A549 (cell line): ENCODE data around the gene HABP2. TPM values are rescaled to one million over a fixed set of nuclear protein-coding genes. Genes with fewer than 3 reads are reported as not detected.

Experiments
- ATAC-seq, 2 experiments: fragments of 200-7000 bp in 1 of 2; fragments of >200 bp in 1 of 2; cut with Nextera tagmentation in 1 of 2; cut with Tn5 transposase in 1 of 2; 3 replicates each; pipeline versions ENCODE4 v1.8.0 to v1.9.1; 2018 to 2020; ENCODE audit warnings: mild to moderate bottlenecking in 1 of 2, moderate library complexity in 1 of 2
- CTCF ChIA-PET: fragments of 300-600 bp; sonication (Branson Sonifier 250); formaldehyde crosslinking; extraction: SDS; loops from one replicate; lab custom pipeline; 2021; ENCODE audit warnings: antibody characterized with exemption, inconsistent platforms; lab: Yijun Ruan, JAX
- POLR2A ChIA-PET: fragments of 350-600 bp; formaldehyde crosslinking; extraction: SDS; loops from one replicate; lab custom pipeline; 2021; ENCODE audit warnings: antibody characterized with exemption, inconsistent platforms; lab: Yijun Ruan, JAX
- DNase-seq, 2 experiments: peaks; one replicate each; pipeline versions ENCODE4 v3.0.0 to v3.0.0-alpha.2; 2011 to 2016; ENCODE audit warnings: low read depth in 1 of 2, low spot score in 1 of 2
- FAIRE-seq: peaks from 2 replicates; lab custom pipeline; 2011; peaks lifted over from hg19 to GRCh38; lab: Jason Lieb, UNC
- H3K27ac ChIP-seq, 2 experiments: fragments of >200 bp; sonication (Bioruptor Twin); formaldehyde crosslinking; 3 replicates each; pipeline ENCODE4 v1.5.1; 2016 to 2017
- H3K4me1 ChIP-seq: fragments of >200 bp; sonication (Bioruptor Twin); formaldehyde crosslinking; 3 replicates; pipeline ENCODE4 v1.6.1; 2016
- H3K4me2 ChIP-seq: fragments of >200 bp; sonication (Bioruptor Twin); formaldehyde crosslinking; 3 replicates; pipeline ENCODE4 v1.6.1; 2016
- H3K4me3 ChIP-seq: fragments of >200 bp; sonication (Bioruptor Twin); formaldehyde crosslinking; 3 replicates; pipeline ENCODE4 v1.5.1; 2016
- H3K9me3 ChIP-seq: fragments of >200 bp; sonication (Bioruptor Twin); formaldehyde crosslinking; 3 replicates; pipeline ENCODE4 v1.6.1; 2016
- BCL3 ChIP-seq: fragments of >200 bp; sonication (Bioruptor Twin); formaldehyde crosslinking; IDR thresholded peaks from 3 replicates; pipeline ENCODE4 v1.6.1; 2016
- CBX8 ChIP-seq: fragments of 200-600 bp; sonication (generic); IDR thresholded peaks from 2 replicates; pipeline ENCODE4 v1.6.1; 2016
- CHD2 ChIP-seq: fragments of 150-350 bp; IDR thresholded peaks from 2 replicates; pipeline ENCODE4 v1.6.1; 2014; ENCODE audit warnings: low read length; ENCODE audit not compliant: partially characterized antibody
- FOSL2 ChIP-seq, 2 experiments: fragments of 450-650 bp in 1 of 2; fragments of >200 bp in 1 of 2; sonication (Bioruptor Twin) in 1 of 2; formaldehyde crosslinking; IDR thresholded peaks; 2 replicates each; pipeline versions ENCODE4 v1.5.0 to v1.6.1; 2016 to 2020; ENCODE audit warnings: mild to moderate bottlenecking in 1 of 2, moderate library complexity in 1 of 2
- FOXS1 ChIP-seq: fragments of 250-450 bp; sonication (Bioruptor Pico); IDR thresholded peaks from 2 replicates; pipeline ENCODE4 v1.5.0; 2020; ENCODE audit warnings: mild to moderate bottlenecking, moderate library complexity
- GATA3 ChIP-seq: IDR thresholded peaks from 2 replicates; pipeline ENCODE4 v1.6.1; 2012; ENCODE audit warnings: borderline replicate concordance
- HDAC2 ChIP-seq: fragments of 200-600 bp; sonication (generic); IDR thresholded peaks from 2 replicates; pipeline ENCODE4 v1.6.1; 2016
- HOXA7 ChIP-seq: fragments of 250-450 bp; sonication (Bioruptor Pico); IDR thresholded peaks from 2 replicates; pipeline ENCODE4 v1.5.0; 2020; ENCODE audit warnings: mild to moderate bottlenecking, moderate library complexity
- JUN ChIP-seq, 2 experiments: fragments of >200 bp; sonication (Bioruptor Twin); formaldehyde crosslinking; IDR thresholded peaks; 2 replicates in 1 of 2; 3 replicates in 1 of 2; pipeline ENCODE4 v1.6.1; 2016 to 2017
- JUNB ChIP-seq: fragments of >200 bp; sonication (Bioruptor Twin); formaldehyde crosslinking; IDR thresholded peaks from 2 replicates; pipeline ENCODE4 v1.6.1; 2016
- KDM1A ChIP-seq: fragments of 200-600 bp; sonication (generic); IDR thresholded peaks from 2 replicates; pipeline ENCODE4 v1.6.1; 2016; ENCODE audit warnings: low read depth, mild to moderate bottlenecking
- KDM5A ChIP-seq: fragments of 200-600 bp; sonication (generic); IDR thresholded peaks from 2 replicates; pipeline ENCODE4 v1.6.1; 2016; ENCODE audit warnings: antibody characterized with exemption, mild to moderate bottlenecking
- MAFK ChIP-seq: fragments of 450-650 bp; IDR thresholded peaks from 2 replicates; pipeline ENCODE4 v1.6.1; 2014; ENCODE audit not compliant: partially characterized antibody
- MAX ChIP-seq: IDR thresholded peaks from 2 replicates; pipeline ENCODE4 v1.6.1; 2012
- NR3C1 ChIP-seq: fragments of >200 bp; sonication (Bioruptor Twin); formaldehyde crosslinking; IDR thresholded peaks from 3 replicates; pipeline ENCODE4 v1.6.1; 2017
- PHF8 ChIP-seq: fragments of 200-600 bp; sonication (generic); IDR thresholded peaks from 2 replicates; pipeline ENCODE4 v1.6.1; 2016; ENCODE audit warnings: low read depth, mild to moderate bottlenecking, antibody characterized with exemption, moderate library complexity, borderline replicate concordance
- POLR2A ChIP-seq: IDR thresholded peaks from 2 replicates; pipeline ENCODE4 v1.6.1; 2012; ENCODE audit warnings: mild to moderate bottlenecking, low read length
- RAD21 ChIP-seq, 2 experiments: fragments of >200 bp in 1 of 2; sonication (Bioruptor Twin) in 1 of 2; formaldehyde crosslinking in 1 of 2; IDR thresholded peaks in 1 of 2; conservative IDR thresholded peaks in 1 of 2; 2 replicates in 1 of 2; 3 replicates in 1 of 2; pipeline ENCODE4 v1.6.1; 2012 to 2018; ENCODE audit warnings: inconsistent platforms in 1 of 2
- RARB ChIP-seq: fragments of 250-450 bp; sonication (Bioruptor Pico); IDR thresholded peaks from 2 replicates; pipeline ENCODE4 v1.8.0; 2021; ENCODE audit warnings: mild to moderate bottlenecking, moderate library complexity
- RCOR1 ChIP-seq: fragments of 150-350 bp; IDR thresholded peaks from 2 replicates; pipeline ENCODE4 v1.6.1; 2014; ENCODE audit warnings: antibody characterized with exemption, low read length, low read depth
- RFX5 ChIP-seq: fragments of 450-650 bp; IDR thresholded peaks from 2 replicates; pipeline ENCODE4 v1.7.1; 2014; ENCODE audit warnings: antibody characterized with exemption, mild to moderate bottlenecking, moderate library complexity
- RNF2 ChIP-seq: fragments of 200-600 bp; sonication (generic); IDR thresholded peaks from 2 replicates; pipeline ENCODE4 v1.6.1; 2016; ENCODE audit warnings: low read depth, mild to moderate bottlenecking, antibody characterized with exemption, moderate library complexity, borderline replicate concordance
- SMC3 ChIP-seq: fragments of >200 bp; sonication (Bioruptor Twin); formaldehyde crosslinking; IDR thresholded peaks from 3 replicates; pipeline ENCODE4 v1.6.1; 2018; ENCODE audit warnings: inconsistent platforms
- TP53 ChIP-seq: fragments of 250-450 bp; sonication (Bioruptor Pico); IDR thresholded peaks from 2 replicates; pipeline ENCODE4 v1.5.0; 2021; ENCODE audit warnings: mild to moderate bottlenecking, moderate library complexity
- USF2 ChIP-seq: fragments of 450-650 bp; IDR thresholded peaks from 2 replicates; pipeline ENCODE4 v1.6.1; 2014; ENCODE audit warnings: antibody characterized with exemption
- ZC3H11A ChIP-seq: fragments of 450-650 bp; IDR thresholded peaks from 2 replicates; pipeline ENCODE4 v1.6.1; 2014; ENCODE audit warnings: antibody characterized with exemption, mild to moderate bottlenecking
- WGBS: methylation state at CpG from one replicate; pipeline ENCODE4 v1.1.6; 2017; ENCODE audit errors: missing lambda C conversion rate; 5-methylcytosine and 5-hydroxymethylcytosine counted together
- polyA plus RNA-seq, 4 experiments: library from polyadenylated mRNA; depleted of rRNA in 3 of 4; stranded (reverse); fragments of >200 nt; fragmentation: RNase III in 1 of 4; extraction: RNeasy Plus Mini Kit Qiagen cat#74134 plus additional on column Dnase treatment in 1 of 4; gene quantifications; 2 replicates in 3 of 4; 3 replicates in 1 of 4; pipeline ENCODE4 v1.2.3, GENCODE V29; 2011 to 2017
- TF ChIP-seq, protein P1 (sequence below): fragments of >200 bp; sonication (Bioruptor Twin); formaldehyde crosslinking; IDR thresholded peaks from 2 replicates; pipeline ENCODE4 v1.6.1; 2016

HABP2 gene
- polyA plus RNA-seq, 2 of the 4 experiments (the other 2 are of a cell fraction), result 0.17 to 0.97 TPM

DNA sequence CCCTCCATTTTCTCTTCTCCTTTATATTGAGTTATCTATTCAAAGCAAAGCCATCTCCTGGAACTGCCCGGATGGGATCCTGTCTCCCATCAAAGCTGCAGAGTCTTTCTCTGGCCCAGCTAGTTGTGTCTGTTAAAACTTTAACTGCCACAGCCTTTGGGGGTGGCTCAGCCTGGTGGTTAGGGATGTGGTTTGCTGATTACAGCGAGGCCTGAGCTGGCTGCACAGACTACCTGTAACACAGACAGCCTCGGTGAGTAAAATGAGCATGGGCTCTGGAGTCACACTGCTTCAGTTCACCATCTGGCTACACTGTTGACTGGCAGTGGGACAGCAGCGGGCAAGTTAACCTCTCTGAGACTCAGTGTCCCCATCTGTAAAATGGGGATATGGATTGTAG, 18.4 kb upstream of the HABP2 start:
- H3K27ac ChIP-seq, result no peak overlapping the region
- TF ChIP-seq PHF8 (no peak), HDAC2 (no peak), JUN (IDR thresholded peaks at IDR 0.05) (no peak)
- ChIA-PET POLR2A (no interaction called here), CTCF (interaction anchor here (0.6 to 2.7 kb wide), 4 partner anchors 9 to 707 kb away, joined by 3 to 17 read pairs (median 6); no protein-coding TSS in a partner anchor)
- FAIRE-seq, result no peak
- WGBS, result 63% methylated on average over 4 of the region's 4 CpGs
- DNase-seq, result no peak
- peaks cover 5% of the 10 kb centered on the region; the same call in 1 of the 3 replicates for H3K4me1 ChIP-seq
- no peak overlapping the region for H3K4me2 ChIP-seq
- ATAC-seq, result no peak
- no peaks in the 10 kb centered on the region for H3K9me3 ChIP-seq
- H3K4me3 ChIP-seq, result no peak overlapping the region

- WGBS, result 93% methylated on average over 3 of the region's 3 CpGs
- CTCF ChIA-PET, result no interaction called here
- no peak for DNase-seq
- Histone ChIP-seq H3K27ac (no peak overlapping the region), H3K4me3 (no peak overlapping the region), H3K4me2 (no peak overlapping the region), H3K9me3 (no peaks in the 10 kb centered on the region), H3K4me1 (peaks cover 5% of the 10 kb centered on the region; the same call in 1 of the 3 replicates)
- POLR2A ChIA-PET, result no interaction called here
- TF ChIP-seq TP53 (CRISPR knock-in tag) (no peak), USF2 (no peak), MAX (no peak), JUN (IDR thresholded peaks at IDR 0.05) (no peak), RCOR1 (no peak), RAD21 (conservative IDR thresholded peaks at IDR 0.05 in 1 of 2, IDR thresholded peaks at IDR 0.05 in 1 of 2) (no peak), CBX8 (no peak), FOSL2 (IDR thresholded peaks at IDR 0.05) (no peak), FOSL2 (CRISPR knock-in tag; IDR thresholded peaks at IDR 0.05) (no peak), PHF8 (no peak), KDM5A (no peak), MAFK (no peak), RNF2 (no peak), RARB (CRISPR knock-in tag) (no peak), GATA3 (no peak), BCL3 (no peak)
- TF ChIP-seq, protein P1, sequence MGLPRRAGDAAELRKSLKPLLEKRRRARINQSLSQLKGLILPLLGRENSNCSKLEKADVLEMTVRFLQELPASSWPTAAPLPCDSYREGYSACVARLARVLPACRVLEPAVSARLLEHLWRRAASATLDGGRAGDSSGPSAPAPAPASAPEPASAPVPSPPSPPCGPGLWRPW, result no peak
- no peak for FAIRE-seq
- ATAC-seq, result no peak
Measured at GRCh38 chr10:113537672-113538071, 15.2 kb upstream of the HABP2 start.

GRCh38 chr10:113538151-113538550, 14.7 kb upstream of the HABP2 start:
- CTCF ChIA-PET, result interaction anchor here (0.6 kb wide), 2 partner anchors 12 to 27 kb away, joined by 3 read pairs; no protein-coding TSS in a partner anchor
- DNase-seq, result no peak
- no peak for TF ChIP-seq NR3C1
- TF ChIP-seq CHD2, result no peak
- no peak for TF ChIP-seq TP53 (CRISPR knock-in tag)
- no peak for TF ChIP-seq PHF8
- no peak for TF ChIP-seq FOXS1 (CRISPR knock-in tag)
- no peak for TF ChIP-seq RFX5
- no peak for TF ChIP-seq MAX
- no peak for TF ChIP-seq SMC3
- TF ChIP-seq JUNB, result no peak
- TF ChIP-seq KDM5A, result no peak
- no peak for TF ChIP-seq ZC3H11A
- TF ChIP-seq POLR2A, result no peak
- no peak for TF ChIP-seq KDM1A
- no peak for TF ChIP-seq HOXA7 (CRISPR knock-in tag)
- TF ChIP-seq RNF2, result no peak
- TF ChIP-seq, all 56 proteins: peak for 0
- Histone ChIP-seq H3K4me2 (no peak overlapping the region), H3K4me1 (peaks cover 5% of the 10 kb centered on the region; the same call in 1 of the 3 replicates), H3K9me3 (no peaks in the 10 kb centered on the region), H3K27ac (no peak overlapping the region), H3K4me3 (no peak overlapping the region)
- ATAC-seq, result no peak
- POLR2A ChIA-PET, result no interaction called here
- no peak for FAIRE-seq
- WGBS, result 48% methylated on average over 1 of the region's 1 CpG
